AML-193 (cell line): ENCODE measurements around the gene CC2D2A.
"Not testable (repeated sequence)": the region's sequence is repeated elsewhere in the genome, so short reads cannot be mapped to it uniquely, and the experiment has no call there.

Experiments
- DNase-seq, 2 experiments: peaks; one replicate each; lab custom pipeline; 2025; lab: John Stamatoyannopoulos, UW

Gene CC2D2A

DNA sequence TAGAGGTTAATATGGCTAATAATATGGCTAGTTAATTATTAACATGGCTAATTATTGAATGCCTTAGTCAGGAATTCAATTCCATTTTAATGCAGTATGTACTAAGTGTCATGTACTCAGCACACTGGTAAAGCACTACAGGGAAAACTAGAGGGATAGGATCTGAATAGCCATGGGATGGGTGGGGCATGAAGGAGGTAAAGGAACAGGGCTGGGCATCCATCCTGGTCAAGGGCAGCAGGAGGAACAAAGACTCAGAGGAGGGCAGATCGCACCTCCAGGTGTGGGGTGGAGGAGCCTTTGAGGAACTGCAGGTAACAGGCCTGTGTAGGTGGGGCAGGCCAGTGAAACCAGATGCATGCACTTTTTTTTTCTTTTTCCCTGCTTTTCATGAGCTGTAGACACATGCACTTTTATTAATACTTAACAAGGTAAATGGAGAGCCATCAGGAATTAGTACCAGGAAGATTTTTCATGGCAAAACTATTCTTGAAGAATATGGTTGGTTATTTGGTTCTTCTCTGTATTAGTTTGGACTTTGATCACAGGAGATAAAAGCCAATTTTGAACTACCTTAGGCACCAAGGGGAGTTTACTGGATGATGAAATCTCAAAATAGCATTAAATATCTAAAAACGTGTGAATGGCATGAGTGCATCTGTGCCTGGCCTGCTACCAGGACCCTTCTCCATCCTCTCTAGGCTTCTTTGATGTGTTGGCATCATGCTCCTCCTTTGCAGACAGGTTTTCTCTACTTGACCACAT is 88.3 kb downstream of the CC2D2A start:
- no peak for DNase-seq

DNA sequence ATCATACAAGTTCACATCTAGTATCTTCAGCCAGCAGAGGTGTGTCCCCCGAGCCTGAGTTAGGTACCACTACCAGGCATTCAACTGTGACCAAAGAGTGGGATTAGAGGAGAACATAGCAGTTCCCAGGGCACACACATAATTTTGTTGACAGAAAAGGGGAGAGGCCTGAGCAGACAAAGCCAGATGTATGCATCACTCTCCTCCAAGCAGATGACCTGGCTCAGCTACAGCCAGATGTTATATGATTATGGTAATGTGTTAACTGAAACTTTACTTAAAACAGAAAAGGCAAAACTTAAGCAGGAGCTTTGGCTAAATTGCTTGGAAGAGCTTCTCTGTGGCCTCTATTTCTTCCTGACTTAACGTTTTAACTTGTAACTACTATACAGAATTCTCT is 88.9 kb downstream of the CC2D2A start:
- DNase-seq = no peak

DNA sequence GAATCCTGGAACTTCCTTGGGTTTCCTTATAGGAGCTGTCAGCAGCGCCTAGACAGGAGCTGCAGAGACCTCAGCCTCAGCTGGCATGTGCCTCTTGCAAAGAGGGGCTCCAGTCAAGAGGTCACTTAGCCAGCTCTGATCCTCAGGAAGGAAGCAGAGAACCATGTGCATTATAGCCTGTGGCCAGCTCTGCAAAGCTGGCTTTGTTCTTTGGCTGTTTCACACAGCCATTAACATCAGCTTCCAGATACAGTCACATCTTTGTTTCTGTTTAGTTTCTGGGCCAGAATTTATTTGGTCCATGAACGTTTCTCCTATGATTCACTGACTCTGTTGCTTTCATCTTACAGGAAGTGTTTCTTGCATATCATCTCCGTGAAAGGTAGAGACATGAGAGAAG is 92.4 kb downstream of the CC2D2A start:
- no peak for DNase-seq

DNA sequence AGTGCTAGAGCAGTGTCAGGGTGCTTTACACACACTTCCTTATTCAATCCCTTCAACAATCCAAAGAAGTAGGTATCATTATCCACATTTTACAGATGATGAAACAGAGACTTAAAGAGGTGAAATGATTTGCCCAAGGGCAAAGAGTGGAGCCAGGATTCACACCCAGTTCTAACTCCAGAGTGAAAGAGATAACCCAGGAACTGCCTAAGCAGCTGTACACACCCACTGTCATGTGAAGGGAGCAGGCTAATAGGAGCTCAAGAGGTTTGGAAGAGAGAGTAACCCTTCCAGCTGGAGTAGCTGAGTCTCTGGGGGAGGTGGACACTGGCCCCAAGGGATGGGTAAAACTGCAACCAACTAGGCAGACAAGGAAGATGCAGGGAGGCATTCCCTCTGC is 92.9 kb downstream of the CC2D2A start:
- no peak for DNase-seq

DNA sequence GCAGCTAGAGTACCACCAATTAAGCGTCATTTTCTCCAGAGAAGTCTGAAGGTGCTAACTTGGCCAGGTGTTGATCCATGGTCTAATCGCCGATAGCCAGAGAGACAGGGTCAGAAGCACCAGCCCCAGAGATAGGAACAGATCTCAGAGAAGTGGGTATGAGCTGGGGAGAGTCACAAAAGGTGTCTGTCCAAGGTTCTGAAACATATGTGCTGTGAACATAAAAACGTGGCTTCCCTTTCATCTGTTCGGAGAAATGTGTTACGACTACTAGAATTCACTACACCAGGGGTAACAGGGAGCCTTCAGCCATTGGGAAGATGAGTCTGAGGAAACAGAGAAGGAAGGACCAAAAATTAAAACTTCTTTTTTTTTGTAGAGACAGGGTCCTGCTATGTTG is 94.2 kb downstream of the CC2D2A start:
- no peak for DNase-seq

DNA sequence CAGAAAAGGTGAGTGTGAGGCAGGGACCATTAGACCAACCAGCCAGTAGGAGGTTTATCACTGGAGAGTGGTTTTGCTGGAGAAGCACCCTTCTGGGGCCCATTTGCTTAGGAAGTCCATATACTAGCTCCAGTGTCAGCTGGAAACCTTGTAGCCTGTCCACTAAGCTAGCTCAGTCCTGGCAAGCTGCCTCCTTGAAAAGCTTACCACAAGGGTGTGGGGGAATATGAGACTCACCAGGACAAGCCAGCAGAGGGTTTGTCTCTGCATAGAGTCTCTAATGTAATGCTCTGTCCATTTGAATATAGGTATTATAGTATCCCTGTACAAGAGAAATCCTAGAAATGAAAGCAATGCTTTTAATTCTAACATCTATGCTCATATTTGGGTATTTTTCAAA is 99.1 kb downstream of the CC2D2A start:
- no peak for DNase-seq

DNA sequence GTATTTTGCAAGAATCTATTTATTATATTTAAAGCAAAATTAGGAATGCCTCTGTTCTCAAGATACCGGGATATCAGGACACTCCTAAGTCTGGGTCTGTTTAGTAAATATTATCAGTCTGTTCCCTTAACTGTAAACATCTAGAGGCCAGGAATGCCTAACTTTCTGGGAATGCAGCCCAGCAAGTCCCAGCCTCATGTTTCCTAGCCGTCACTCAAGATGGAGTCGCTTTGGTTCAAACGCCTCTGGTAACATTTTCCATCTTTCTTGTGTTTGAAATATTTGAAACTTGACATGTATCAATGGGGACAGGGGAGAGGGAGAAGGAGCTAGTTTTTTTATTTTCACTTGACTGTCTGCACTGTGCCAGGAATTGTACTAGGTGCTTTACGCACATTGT is 100.1 kb downstream of the CC2D2A start:
- no peak for DNase-seq

DNA sequence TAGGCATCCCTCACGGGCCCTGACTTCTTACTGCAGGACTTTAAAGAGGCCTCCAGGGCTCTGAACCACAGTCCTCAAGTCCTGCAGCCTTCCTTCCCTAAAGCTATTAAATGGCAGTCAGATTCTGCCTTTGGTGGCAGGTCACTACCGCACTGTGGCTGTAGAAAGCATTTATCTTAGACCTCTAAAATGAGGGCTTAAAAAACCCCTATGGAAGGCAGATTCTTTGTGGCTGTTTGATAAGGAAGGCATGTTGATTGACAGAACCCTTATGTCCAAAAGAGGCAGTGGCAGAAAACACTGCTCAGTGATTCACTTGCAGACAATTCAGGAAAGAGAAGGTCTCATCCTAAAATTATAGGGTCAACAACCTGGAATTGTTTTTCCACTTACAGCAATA is 106.3 kb downstream of the CC2D2A start:
- DNase-seq = no peak

DNA sequence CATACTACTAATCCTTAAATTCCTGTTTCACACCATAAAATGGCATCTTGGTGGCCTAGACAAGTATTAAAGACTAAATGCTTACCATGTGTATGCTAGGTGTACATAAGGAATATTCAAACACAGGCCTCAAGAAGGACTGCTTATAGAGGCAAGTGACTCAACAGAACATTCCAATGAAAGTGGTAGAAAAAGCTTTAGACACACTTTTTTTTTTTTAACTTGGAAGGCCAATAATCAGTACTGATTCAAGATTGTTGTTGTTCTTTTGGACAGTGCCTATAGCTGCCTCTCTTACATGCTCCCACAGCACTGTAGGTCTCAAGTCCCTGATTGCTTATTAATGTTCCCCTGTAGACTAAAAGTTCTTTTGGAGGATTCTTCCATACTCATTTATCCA is 107.8 kb downstream of the CC2D2A start:
- no peak for DNase-seq

DNA sequence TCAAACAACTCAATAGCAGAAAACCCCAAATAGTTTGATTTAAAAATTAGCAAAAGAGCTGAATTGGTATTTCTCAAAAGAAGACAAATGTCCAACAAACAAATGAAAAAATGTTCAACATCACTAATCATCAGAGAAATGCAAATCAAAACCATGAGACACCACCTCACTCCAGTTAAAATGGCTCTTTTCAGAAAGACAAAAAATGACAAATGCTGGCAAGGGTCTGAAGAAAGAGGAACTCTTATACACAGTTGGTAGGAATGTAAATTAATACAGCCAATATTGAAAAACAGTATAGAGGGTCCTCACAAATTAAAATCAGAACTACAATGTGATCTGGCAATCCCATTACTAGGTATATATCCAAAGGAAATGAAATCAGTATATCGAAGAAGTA is 115.1 kb downstream of the CC2D2A start:
- no peak for DNase-seq

DNA sequence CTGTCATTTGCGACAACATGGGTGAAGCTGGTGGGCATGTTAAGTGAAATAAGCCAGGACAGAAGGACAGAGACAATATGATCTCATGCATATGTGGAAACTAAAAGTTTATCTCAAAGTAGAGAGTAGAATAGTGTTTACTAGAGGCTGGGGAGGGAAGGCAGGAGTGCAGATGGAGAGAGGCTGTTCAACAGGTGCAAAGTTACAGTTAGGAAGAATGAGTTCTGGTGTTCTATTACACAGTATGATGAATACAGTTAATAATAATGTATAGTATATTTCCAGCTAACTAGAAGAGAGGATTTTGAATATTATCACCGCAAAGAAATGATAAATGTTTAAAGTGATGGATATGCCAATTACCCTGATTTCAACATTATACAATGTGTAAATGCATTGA is 115.6 kb downstream of the CC2D2A start:
- DNase-seq = no peak

DNA sequence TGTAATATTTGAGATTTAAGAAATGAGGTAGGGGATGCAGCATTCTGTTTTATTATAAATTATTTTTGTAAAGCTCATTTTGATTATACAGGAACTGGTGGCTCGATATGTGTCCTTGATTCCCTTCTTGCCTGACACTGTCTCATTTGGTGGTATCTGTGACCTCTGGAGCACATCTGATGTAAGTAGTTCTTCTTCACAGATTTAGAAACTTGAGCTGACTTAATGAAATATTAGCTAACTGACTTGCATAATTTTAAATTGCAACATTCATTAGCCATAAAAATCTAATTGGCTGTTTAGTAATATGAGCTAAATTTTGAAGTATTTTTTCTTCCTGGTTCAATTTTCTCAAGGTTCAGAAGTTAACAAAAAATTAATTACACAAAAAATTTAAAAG is 116.4 kb downstream of the CC2D2A start:
- DNase-seq = peak; percentile 59 to 75

DNA sequence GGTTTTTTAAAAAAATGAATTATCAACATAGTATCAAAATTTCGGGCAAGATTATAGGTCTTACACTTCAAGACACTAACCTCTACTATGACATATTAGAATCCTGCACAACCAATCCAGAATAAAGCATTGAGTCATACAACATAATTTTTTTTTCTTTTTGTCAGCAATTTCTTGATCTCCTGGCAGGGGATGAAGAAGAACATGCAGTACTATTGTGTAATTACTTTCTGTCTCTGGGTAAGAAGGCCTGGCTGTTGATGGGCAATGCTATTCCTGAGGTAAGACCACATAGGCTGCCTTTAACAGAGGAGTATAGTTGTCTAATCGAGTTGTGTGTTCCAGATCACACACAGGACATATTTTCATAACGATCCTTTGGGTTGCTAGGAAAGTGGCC is 118.0 kb downstream of the CC2D2A start:
- no peak for DNase-seq

DNA sequence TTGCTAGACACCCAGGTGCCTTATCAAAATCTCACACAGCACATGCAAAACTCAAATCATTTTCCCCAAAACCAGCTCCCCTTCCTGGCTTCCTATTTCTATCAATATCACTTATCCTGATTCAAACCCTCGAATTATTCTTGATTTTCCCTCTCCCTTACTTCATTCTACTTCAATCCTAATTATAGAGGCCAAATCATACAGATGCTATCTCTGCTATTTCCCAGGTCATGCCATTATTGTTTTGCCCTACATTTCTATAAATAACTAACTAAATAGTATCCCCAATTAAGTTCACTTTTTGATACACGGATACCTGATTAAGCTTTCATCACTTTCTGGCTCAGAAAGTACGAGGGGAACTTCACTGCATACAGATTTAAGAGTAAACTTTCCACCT is 123.1 kb downstream of the CC2D2A start:
- DNase-seq = no peak

DNA sequence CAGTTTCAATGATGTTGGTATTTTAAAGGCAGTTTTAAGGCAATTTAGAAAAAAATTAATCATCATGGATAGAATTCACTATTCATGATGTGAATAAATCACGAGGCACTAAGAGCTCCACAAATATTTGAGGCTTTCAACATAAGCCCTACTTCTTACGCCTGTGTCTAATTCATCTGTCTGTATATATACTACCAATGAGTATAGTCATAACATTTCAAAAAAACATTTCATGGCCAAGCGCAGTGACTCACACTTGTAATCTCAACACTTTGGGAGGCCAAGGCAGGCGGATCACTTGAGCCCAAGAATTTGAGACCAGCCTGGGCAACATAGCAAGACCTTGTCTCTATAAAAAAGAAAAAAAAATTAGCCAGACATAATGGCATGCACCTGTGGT is 129.0 kb downstream of the CC2D2A start:
- no peak for DNase-seq

DNA sequence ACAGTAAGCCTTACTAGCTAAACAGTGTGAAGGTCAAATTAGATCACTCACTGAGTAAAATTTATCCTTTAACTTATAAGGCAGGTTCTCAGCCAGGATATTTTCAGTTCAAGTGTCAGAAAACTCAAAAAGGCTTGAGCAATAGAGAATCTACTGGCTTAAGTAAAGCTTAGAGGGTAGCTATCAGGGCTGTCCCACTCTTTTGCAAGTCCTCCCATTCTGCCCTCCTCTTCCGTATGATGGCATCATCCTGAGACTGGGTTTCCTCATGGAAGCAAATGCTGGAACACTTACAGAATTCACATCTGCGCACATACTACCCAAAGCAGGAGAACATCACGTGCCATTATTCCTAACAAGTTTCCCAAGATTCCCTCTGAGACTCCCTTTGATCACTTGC is 130.5 kb downstream of the CC2D2A start:
- no peak for DNase-seq

DNA sequence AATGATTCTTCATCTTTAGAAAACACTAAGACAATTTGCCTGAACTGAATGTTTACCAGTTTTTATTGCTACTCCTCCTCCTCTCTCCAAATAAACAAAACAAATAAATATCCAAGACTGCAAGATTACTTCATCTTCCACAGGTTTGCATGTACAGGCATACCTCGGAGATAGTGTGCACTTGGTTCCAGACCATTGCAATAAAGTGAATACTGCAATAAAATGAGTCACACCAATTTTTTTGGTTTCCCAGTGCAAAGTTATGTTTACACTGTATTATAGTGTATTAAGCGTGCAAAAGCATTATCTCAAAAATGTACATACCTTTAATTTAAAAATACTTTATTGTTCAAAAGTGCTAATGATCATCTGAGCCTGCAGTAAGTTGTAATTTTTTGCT is 132.2 kb downstream of the CC2D2A start:
- no peak for DNase-seq

DNA sequence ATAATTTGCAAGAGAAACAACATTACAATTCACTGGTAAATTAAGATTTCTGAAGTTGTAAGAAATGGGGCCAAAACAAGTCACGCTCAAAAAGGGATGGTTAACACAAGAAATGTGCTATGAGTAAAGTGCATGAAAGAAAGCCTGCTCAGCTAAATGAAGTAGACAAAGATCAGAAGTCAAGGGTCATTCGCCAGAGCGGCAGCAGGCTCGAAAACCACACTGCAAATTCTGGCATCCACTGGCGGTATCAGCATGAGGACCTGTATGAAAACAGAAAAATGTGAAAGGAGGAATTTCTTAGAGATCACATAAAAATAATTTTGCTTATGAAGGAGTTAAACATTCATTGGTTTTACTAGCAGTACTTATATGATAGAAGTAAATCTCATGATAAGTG is 135.9 kb downstream of the CC2D2A start:
- DNase-seq = no peak

DNA sequence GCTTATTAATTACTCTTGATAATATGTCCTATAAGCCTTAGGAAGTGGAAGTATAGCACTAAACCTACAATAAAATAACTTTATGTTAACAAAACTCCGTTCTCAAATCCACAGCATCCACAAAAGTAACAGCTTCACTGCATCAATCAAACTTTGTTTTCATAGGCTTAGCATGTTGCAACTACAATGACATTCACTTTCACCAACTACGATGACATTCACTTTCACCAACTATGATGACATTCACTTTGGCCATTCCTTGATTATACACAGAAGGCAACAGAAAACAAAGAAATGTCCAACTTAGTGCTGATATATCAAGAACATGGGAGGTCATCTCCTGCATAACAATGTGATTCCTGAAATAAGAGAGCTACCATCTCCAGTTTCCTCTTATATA is 141.2 kb downstream of the CC2D2A start:
- DNase-seq = no peak

DNA sequence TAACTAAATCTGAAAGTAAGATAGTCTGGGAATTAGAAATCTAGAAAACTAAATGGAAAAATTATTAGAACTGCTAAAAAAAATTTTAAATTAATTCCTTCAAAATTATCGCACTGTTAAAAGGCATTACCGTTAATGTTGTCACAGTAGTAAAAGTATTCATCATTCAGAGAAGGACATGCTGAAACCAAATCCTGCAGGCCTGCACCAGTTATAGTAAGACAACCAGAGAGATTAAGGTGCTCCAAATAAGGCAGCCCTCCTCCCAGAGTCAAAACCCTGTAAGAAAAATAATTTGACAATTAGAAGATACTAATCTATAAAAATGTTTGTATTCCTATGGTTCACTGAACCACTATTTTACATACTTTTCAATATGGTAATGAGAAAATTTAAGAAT is 142.5 kb downstream of the CC2D2A start:
- no peak for DNase-seq

DNA sequence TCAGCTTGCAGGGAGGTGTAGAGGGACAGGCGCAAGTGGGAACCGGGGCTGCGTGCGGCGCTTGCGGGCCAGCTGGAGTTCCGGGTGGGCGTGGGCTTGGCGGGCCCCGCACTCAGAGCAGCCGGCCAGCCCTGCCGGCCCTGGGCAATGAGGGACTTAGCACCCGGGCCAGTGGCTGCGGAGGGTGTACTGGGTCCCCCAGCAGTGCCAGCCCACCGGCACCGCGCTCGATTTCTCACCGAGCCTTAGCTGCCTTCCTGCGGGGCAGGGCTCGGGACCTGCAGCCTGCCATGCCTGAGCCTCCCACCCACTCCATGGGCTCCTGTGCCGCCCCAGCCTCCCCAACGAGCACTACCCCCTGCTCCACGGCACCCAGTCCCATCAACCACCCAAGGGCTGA is 145.2 kb downstream of the CC2D2A start:
- not testable (repeated sequence) for DNase-seq

DNA sequence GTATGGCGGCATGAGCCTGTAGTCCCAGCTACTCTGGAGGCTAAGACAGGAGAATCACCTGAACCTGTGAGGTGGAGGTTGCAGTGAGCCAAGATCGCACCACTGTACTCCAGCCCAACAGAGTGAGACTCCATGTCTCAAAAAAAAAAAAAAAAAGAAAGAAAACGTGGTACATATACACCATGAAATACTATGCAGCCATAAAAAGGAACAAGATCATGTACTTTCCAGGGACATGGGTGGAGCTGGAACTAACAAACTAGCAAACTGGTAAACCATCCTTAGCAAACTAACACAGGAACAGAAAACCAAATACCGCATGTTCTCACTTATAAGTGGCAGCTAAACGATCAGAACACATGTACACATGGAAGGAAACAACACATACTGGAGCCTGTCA is 147.7 kb downstream of the CC2D2A start:
- DNase-seq = not testable (repeated sequence)

DNA sequence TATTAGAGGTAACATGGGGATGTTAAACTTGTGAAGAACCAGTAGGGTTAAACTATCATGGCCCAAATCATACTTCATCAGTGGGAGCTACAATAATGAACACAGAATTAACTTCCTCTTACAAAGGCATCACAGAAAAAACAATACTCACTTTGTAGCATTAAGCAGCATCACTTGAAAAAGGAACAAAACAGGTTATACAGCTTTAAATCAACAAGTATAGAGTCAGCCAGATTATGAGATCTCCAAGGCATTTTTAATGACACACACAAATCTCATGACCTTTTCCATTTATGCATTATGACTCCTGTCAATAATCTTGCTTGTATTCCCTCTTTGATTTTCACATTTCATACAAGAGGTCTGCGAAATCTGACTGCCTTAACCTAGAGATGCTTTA is 167.1 kb downstream of the CC2D2A start:
- DNase-seq = no peak

DNA sequence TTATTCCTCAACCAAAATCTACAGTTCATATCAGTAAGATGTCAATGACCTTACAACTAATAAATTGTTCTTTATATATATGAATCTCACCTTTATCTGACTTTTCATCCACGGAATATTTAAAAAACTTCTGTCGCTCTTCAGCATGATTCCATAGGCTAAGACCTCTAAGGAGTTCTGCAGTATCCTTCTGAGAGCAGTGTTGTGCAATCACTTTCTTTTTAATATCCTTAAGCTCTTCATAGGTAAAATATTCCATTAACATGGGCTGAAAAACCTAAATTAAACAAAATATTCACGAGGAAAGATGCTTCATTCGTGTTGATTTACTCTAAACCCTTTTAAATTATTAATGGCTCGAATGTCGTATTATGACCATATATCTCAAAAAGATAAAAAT is 168.7 kb downstream of the CC2D2A start:
- no peak for DNase-seq

DNA sequence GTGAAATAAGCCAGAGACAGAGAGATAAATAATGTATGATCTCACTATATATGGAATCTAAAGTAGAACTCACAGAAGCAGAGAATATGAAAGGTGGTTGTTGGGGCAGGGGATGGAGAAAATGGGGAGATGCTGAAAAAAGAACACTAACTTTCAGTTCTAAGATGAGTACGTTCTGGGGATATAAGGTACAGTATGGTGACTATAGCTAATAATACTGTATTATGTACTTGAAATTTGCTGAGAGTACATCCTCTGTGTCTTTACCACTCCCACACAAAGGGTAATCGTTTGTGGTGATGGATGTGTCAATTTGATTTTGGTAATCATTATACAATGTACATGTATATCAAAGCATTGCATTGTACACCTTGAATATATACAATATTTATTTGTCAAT is 178.9 kb downstream of the CC2D2A start:
- DNase-seq = no peak
